DOHH2 (cell line): ENCODE data around the gene JMJD8.

ENCODE experiments used
- EZH2phosphoT487 ChIP-seq: fragments of 200-600 bp; sonication (generic); IDR thresholded peaks from 2 replicates; pipeline ENCODE4 v1.6.1; 2017; ENCODE audit warnings: borderline replicate concordance, mild to moderate bottlenecking, antibody characterized with exemption, low read length, moderate library complexity, mixed read lengths
- TF ChIP-seq, protein P1 (sequence below): fragments of 200-600 bp; sonication (generic); IDR thresholded peaks from one replicate; pipeline ENCODE4 v1.5.1; 2014; ENCODE audit warnings: antibody characterized with exemption, mild to moderate bottlenecking, low read depth, low read length; ENCODE audit not compliant: poor library complexity, severe bottlenecking

DNA sequence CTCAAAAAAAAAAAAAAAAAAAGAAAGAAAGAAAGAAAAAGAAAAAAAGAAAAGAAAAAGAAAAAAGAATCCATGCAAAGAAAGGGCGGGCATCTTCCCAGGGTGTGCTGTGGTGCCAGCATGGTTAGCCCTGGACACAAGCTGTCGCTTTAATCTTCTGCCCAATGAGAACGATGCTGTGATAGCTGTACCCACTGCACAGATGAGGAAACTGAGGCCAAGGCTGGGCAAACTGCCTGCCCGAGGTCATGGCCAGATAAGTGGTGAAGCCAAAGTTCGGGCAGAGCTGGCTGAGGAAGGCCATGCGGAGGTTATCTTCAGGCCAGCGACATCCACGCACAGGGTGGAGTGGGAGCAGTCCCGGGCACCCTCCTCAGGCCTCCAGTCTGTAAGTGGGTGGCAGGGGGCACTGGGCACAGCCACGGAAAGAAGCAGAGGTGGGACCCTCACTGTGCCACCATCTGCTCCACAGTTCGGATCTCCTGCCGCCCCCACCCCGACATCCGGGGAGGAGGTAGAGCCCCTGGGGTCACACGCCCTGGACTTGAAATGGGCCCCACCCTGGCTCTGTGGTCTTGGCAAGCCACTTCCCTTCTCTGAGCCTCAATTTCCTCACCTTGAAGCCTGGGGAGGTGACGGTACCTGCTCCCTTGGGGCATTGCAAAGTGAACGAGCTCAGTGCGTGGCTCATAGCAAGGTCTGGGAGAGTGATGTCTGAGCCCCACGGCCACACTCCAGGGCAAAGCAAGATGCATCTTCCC lies 15.0 kb upstream of the JMJD8 start:
- TF ChIP-seq, protein P1, sequence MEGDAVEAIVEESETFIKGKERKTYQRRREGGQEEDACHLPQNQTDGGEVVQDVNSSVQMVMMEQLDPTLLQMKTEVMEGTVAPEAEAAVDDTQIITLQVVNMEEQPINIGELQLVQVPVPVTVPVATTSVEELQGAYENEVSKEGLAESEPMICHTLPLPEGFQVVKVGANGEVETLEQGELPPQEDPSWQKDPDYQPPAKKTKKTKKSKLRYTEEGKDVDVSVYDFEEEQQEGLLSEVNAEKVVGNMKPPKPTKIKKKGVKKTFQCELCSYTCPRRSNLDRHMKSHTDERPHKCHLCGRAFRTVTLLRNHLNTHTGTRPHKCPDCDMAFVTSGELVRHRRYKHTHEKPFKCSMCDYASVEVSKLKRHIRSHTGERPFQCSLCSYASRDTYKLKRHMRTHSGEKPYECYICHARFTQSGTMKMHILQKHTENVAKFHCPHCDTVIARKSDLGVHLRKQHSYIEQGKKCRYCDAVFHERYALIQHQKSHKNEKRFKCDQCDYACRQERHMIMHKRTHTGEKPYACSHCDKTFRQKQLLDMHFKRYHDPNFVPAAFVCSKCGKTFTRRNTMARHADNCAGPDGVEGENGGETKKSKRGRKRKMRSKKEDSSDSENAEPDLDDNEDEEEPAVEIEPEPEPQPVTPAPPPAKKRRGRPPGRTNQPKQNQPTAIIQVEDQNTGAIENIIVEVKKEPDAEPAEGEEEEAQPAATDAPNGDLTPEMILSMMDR = no peak
- TF ChIP-seq EZH2phosphoT487 = no peak
